GM12864 (cell line): ENCODE measurements around the gene HIVEP2.

Experiments used
- DNase-seq: peaks from one replicate; pipeline ENCODE4 v3.0.0-alpha.2; 2011; ENCODE audit warnings: low read depth
- H3K4me3 ChIP-seq: 2 replicates; pipeline ENCODE4 v1.5.1; 2011; ENCODE audit warnings: mild to moderate bottlenecking, low read depth, low read length, control low read depth
- CTCF ChIP-seq: IDR thresholded peaks from 2 replicates; pipeline ENCODE4 v1.5.1; 2011; ENCODE audit warnings: low read depth, mild to moderate bottlenecking, moderate library complexity, low read length, control low read depth, inconsistent platforms; ENCODE audit errors: missing control alignments

The HIVEP2 gene

GRCh38 chr6:142846459-142846831, 98.5 kb downstream of the HIVEP2 start:
- H3K4me3 ChIP-seq = no peak overlapping the region
- no peak for DNase-seq
- TF ChIP-seq CTCF = no peak

GRCh38 chr6:142845624-142846458, 99.1 kb downstream of the HIVEP2 start:
- H3K4me3 ChIP-seq = peak overlapping the region; percentile 19
- no peak for TF ChIP-seq CTCF
- no peak for DNase-seq

- TF ChIP-seq CTCF = no peak
- peak overlapping the region; percentile 19; the same call in 1 of the 2 replicates for H3K4me3 ChIP-seq
- no peak for DNase-seq
These were observed 99.8 kb downstream of the HIVEP2 start for GRCh38 chr6:142845143-142845571.

GRCh38 chr6:142844065-142844755, 100.8 kb downstream of the HIVEP2 start:
- no peak for DNase-seq
- peak overlapping the region; percentile 12; the same call in 1 of the 2 replicates for H3K4me3 ChIP-seq
- no peak for TF ChIP-seq CTCF

- DNase-seq = no peak
- no peak for TF ChIP-seq CTCF
- no peak overlapping the region; the same call in 1 of the 2 replicates for H3K4me3 ChIP-seq
These were observed 101.6 kb downstream of the HIVEP2 start for GRCh38 chr6:142843361-142843760.

- peak overlapping the region; percentile 36; the same call in 1 of the 2 replicates for H3K4me3 ChIP-seq
- peak; percentile 78 for DNase-seq
- TF ChIP-seq CTCF = no peak
These were observed 102.3 kb downstream of the HIVEP2 start for GRCh38 chr6:142842418-142843261.
